DND-41 (cell line): ENCODE results near the gene CACNB3.

Source experiments
- ATAC-seq: fragments of 200-7000 bp; cut with Tn5 transposase; 3 replicates; pipeline ENCODE4 v1.9.1; 2021; ENCODE audit warnings: low read depth; ENCODE audit not compliant: insufficient read depth
- DNase-seq: peaks from one replicate; pipeline ENCODE4 v3.0.0-alpha.2; 2020
- H2AFZ ChIP-seq: 2 replicates; pipeline ENCODE4 v1.6.0; 2012; ENCODE audit warnings: low read depth, low read length
- H3K27ac ChIP-seq: 2 replicates; pipeline ENCODE4 v1.5.1; 2012; ENCODE audit warnings: low read length, inconsistent platforms
- H3K27me3 ChIP-seq: fragments of 200-600 bp; sonication (generic); 2 replicates; pipeline ENCODE4 v1.6.0; 2012; ENCODE audit warnings: low read length, mild to moderate bottlenecking, inconsistent platforms; ENCODE audit not compliant: insufficient read depth, poor library complexity
- H3K36me3 ChIP-seq: 2 replicates; pipeline ENCODE4 v1.5.1; 2012; ENCODE audit warnings: low read length, inconsistent platforms; ENCODE audit not compliant: insufficient read depth
- H3K4me1 ChIP-seq: 2 replicates; pipeline ENCODE4 v1.5.1; 2012; ENCODE audit warnings: mild to moderate bottlenecking, low read length; ENCODE audit not compliant: insufficient read depth
- H3K4me2 ChIP-seq: 2 replicates; pipeline ENCODE4 v1.6.0; 2012; ENCODE audit warnings: mild to moderate bottlenecking, moderate library complexity, low read length, inconsistent platforms; ENCODE audit not compliant: insufficient read depth
- H3K4me3 ChIP-seq, 2 experiments: fragments of 200-600 bp in 1 of 2; shearing (Covaris generic) in 1 of 2; 2 replicates each; pipeline ENCODE4 v1.5.1; 2012 to 2016; ENCODE audit warnings: inconsistent platforms in 2 of 2, low read length in 2 of 2, mild to moderate bottlenecking in 2 of 2, low read depth in 1 of 2, moderate library complexity in 1 of 2
- H3K79me2 ChIP-seq: 2 replicates; pipeline ENCODE4 v1.6.0; 2012; ENCODE audit warnings: low read length, inconsistent platforms; ENCODE audit not compliant: insufficient read depth
- H3K9ac ChIP-seq: 2 replicates; pipeline ENCODE4 v1.6.0; 2012; ENCODE audit warnings: low read depth, mild to moderate bottlenecking, inconsistent platforms, low read length, moderate library complexity
- H3K9me3 ChIP-seq: 2 replicates; pipeline ENCODE4 v1.5.1; 2012; ENCODE audit warnings: low read length, moderate library complexity, mild to moderate bottlenecking, inconsistent platforms; ENCODE audit not compliant: insufficient read depth, severe bottlenecking
- H4K20me1 ChIP-seq: 2 replicates; pipeline ENCODE4 v1.6.0; 2012; ENCODE audit warnings: low read length; ENCODE audit not compliant: insufficient read depth
- CTCF ChIP-seq: IDR thresholded peaks from 2 replicates; pipeline ENCODE4 v1.5.1; 2012; ENCODE audit warnings: borderline replicate concordance, low read length, moderate library complexity, mild to moderate bottlenecking; ENCODE audit not compliant: poor library complexity, severe bottlenecking; ENCODE audit errors: extremely low read depth
- EZH2 ChIP-seq: IDR thresholded peaks from 3 replicates; pipeline ENCODE4 v1.6.1; 2012; ENCODE audit warnings: borderline replicate concordance, low read depth, mild to moderate bottlenecking, moderate library complexity, low read length, inconsistent platforms; ENCODE audit not compliant: severe bottlenecking

CACNB3 gene

DNA sequence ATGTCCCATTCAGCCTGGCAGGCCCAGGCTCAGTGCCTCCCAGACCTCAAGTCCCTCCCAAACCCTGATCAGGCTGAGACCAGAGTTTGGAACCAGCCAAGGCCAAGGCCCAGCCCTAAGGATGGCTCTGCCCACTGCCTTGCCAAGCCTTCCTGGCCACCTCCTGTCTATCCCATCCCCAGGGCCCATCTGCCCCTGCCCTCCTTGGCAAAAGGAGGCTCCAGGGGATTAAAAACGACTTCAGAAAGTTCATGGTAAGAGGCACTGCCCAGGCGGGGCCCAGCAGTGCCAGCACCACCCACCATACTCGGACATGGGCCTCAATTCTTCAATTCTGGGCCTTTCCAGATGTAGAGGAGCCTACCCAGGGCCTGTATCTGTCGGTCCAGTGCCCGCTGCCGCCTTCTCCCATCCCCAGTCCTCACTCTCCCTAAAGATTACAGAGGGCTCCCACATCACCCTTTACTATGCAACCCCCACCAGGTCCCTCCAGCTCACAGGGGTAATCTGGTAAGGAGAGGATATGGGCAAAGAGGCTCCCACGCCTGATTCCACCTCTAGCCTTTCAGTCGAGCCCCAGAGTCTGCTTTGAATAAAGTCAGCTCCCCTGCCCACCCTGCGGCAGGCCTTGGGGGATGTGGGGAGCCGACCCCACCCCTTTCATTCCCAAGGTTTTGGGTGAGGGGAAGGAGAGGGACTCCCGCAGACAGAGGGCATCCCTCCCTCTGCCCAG is 30.3 kb upstream of the CACNB3 start:
- Histone ChIP-seq H3K27me3 (peaks cover 6% of the 10 kb centered on the region), H3K27ac (no peak overlapping the region), H2AFZ (no peak overlapping the region), H3K9me3 (no peaks in the 10 kb centered on the region), H3K9ac (no peak overlapping the region), H3K4me1 (no peaks in the 10 kb centered on the region), H3K36me3 (no peaks in the 10 kb centered on the region), H3K79me2 (no peaks in the 10 kb centered on the region), H3K4me3 (no peak overlapping the region), H4K20me1 (no peaks in the 10 kb centered on the region), H3K4me2 (no peak overlapping the region)
- no peak for ATAC-seq
- TF ChIP-seq CTCF (no peak), EZH2 (no peak)
- DNase-seq, result no peak

DNA sequence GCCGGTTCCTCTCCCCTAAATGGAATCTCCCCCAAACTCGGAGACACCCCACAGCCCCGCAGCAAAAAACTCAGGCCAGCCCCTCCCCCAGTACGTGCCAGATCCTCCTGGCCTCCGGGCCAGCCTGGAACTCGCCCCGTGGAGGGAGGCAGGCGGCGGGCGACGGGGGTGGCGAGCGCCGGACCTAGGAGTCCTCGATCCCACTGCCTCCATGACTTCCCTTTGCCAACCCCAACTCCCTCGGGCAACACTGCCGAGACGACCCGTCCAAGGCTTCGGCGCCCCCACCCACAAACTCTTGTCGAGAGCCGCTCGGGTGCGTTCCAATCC is 29.8 kb upstream of the CACNB3 start:
- Histone ChIP-seq H2AFZ (no peak overlapping the region), H3K4me2 (no peak overlapping the region)

GRCh38 chr12:48788854-48789775 is 29.2 kb upstream of the CACNB3 start, which contains the start of gene ADCY6:
Gene ADCY6 (minus strand): TSS chr12:48789089. CDS start chr12:48783434, 5,655 bp downstream.
- no peak within 1 kb of the TSS for H3K27ac ChIP-seq
- H3K36me3 ChIP-seq, result no peaks in the 10 kb centered on the region
- no peak within 1 kb of the TSS for H2AFZ ChIP-seq
- H3K4me3 ChIP-seq, result no peak within 1 kb of the TSS
- H4K20me1 ChIP-seq, result no peaks in the 10 kb centered on the region
- H3K27me3 ChIP-seq, result peaks cover 6% of the 10 kb centered on the region
- H3K4me1 ChIP-seq, result no peaks in the 10 kb centered on the region
- H3K9me3 ChIP-seq, result no peaks in the 10 kb centered on the region
- DNase-seq, result no peak
- no peak for ATAC-seq
- TF ChIP-seq EZH2 (no peak), CTCF (no peak)
- H3K9ac ChIP-seq, result no peak within 1 kb of the TSS
- H3K4me2 ChIP-seq, result no peak within 1 kb of the TSS
- no peaks in the 10 kb centered on the region for H3K79me2 ChIP-seq

More for the DNA sequence above, 29.8 kb upstream of the CACNB3 start:
- Histone ChIP-seq H3K4me1 (no peaks in the 10 kb centered on the region), H3K79me2 (no peaks in the 10 kb centered on the region), H4K20me1 (no peaks in the 10 kb centered on the region), H3K27ac (no peak overlapping the region), H3K9ac (no peak overlapping the region), H3K27me3 (peaks cover 6% of the 10 kb centered on the region), H3K9me3 (no peaks in the 10 kb centered on the region), H3K4me3 (no peak overlapping the region), H3K36me3 (no peaks in the 10 kb centered on the region)
- no peak for TF ChIP-seq CTCF
- no peak for TF ChIP-seq EZH2
- DNase-seq (no peak), ATAC-seq (no peak)
